Erythroblast (primary cell): ENCODE results near the gene LOC101059915.

Experiments used
- GATA1 ChIP-seq: IDR thresholded peaks from 2 replicates; pipeline ENCODE4 v1.6.1; 2011; ENCODE audit warnings: low read depth, mild to moderate bottlenecking, control low read depth, low read length, moderate library complexity
- POLR2A ChIP-seq: IDR thresholded peaks from 2 replicates; pipeline ENCODE4 v1.6.1; 2011; ENCODE audit warnings: mild to moderate bottlenecking, low read length

- TF ChIP-seq POLR2A (no peak), GATA1 (no peak)
Measured at GRCh38 chrX:71622576-71623450, 44.5 kb upstream of the LOC101059915 start.
